GM18511 (cell line): ENCODE data around the gene ANP32E.
"Not testable (repeated sequence)": the region's sequence is repeated elsewhere in the genome, so short reads cannot be mapped to it uniquely, and the experiment has no call there.

Source experiments
- ATAC-seq: cut with Tn5 transposase; IDR thresholded peaks from one replicate; pipeline ENCODE4 v1.9.1; 2021; ENCODE audit warnings: mild to moderate bottlenecking, moderate library complexity; ENCODE audit not compliant: unreplicated experiment

The ANP32E gene

DNA sequence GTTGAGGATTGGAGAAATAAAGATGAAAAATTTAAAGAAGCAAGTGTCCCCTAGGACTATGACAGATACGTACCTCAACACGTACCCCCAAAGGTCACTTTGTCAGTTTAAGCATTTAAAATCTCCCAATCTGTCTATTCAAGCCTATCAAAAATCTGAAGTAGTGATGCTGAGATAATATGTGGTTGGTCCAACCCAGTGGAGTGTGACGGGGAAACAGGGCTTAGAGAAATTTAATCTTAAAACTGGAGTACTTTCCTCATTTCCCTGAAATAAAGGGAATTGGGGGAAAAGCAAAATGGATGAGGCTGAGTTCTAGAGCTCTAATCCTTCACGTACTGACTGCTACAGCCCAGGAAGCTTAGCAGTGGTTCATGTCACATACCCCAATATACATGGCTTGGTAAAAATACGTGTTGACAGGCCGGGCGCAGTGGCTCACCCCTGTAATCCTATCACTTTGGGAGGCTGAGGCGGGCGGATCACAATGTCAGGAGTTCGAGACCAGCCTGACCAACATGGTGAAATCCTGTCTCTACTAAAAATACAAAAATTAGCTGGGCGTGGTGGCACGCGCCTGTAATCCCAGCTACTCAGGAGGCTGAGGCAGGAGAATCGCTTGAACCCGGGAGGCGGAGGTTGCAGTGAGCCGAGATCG, 21.7 kb downstream of the ANP32E start:
- not testable (repeated sequence) for ATAC-seq

DNA sequence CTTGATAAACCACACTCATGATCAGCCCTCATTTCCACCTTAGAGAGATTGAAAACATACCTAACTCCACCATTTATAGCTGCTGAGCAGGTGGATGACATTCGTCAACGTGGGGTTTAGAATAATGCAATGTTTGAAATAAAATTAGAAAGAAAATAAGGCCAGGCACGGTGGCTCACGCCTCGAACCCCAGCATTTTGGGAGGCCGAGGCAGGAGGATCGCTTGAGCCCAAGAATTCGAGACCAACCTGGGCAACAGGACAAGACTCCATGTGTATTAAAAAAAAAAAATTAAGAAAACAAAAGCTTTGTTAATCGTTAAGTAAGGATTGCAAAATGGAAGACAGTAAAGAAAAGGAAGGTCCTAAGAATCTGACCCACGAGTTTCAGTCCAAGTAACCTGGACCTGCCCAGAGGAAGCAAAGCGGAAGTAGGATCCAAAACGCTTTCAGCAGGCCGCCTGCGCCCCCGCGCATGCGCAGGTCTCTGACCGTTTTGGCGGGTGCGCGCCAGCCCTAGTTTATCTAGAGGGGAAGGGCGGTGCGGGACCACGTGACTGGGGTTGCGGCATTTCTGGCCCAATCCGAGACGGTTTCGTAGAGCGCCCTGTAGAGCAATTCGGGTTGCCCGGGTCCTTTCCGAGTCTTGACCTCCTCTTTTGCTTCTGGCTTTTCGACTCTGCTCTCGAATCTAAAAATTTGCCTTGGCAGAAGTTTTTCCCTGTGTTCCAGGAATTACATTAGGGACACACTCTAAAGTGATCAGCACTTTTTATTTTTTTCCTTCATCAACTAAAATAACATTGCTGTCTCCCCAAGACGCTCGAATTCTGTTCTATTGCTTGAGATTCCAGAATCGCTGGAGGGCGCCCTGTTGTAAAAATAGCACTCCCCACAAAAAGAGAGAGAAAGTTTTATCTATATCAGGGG, 22.5 kb downstream of the ANP32E start:
- ATAC-seq, result peak; percentile 93

DNA sequence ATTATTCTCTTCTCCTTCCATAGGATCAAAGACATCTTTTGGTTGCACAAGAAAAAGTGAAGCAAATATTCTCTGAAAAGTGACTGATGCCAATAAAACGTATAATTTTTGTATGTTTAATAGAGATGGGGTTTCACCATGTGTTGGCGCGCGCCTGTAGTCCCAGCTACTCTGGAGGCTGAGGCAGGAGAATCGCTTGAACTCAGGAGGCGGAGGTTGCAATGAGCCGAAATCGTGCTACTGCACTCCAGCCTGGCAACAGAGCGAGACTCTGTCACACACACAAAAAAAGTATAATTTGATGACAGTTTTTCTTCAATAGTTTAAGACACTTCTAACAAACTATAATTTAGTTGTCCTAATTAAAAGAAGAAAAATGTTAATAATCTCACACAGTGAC, 23.8 kb downstream of the ANP32E start:
- no peak for ATAC-seq

DNA sequence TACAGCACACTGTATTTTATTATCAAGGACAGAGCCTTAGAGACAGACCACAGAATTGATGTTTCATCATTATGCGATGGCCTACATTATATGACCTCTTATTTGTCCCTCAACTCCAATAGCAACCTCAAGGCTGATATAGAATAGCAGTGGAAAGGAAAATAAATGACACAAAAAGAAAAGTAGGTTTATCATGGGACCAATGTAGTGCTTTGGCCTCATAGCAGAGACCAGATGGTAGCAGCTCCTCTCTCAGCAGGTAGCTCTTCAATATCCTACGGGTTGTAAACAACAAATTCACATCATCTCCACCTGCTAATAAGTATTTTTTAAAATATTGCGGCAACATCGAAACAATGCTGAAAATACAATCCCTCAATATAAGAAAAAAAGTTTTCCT, 25.2 kb downstream of the ANP32E start:
- ATAC-seq, result no peak

DNA sequence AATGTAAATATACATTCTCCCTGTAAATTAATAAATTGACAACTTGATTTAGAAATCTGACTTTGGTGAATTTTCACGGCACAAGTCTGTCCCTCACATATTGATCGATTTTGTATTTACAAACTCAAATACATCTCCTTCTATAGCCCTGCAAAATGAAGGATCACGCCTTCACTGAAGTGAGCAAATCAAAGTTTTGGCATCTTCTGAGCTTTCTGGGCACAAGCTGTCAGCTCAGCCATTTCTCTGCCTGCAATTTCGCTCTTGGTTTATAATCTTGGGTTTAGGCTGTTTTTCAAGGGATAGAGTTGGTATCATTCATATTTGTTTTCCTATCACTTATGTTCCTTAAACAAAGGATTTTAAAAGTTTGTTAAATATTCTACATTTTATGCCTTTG, 25.8 kb downstream of the ANP32E start:
- no peak for ATAC-seq

DNA sequence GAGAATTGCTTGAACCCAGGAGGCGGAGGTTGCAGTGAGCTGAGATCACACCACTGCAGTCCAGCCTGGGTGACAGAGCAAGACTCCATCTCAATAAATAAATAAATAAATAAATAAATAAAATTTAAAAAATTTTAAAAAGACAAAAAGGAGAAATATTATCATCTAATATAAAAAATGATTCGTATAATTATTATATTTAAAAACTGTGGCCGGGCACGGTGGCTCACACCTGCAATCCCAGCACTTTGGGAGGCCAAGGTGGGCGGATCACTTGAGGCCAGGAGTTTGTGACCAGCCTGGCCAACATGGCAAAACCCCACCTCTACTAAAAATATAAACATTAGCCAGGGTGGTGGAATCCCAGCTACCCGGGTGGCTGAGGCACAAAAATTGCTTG, 27.5 kb downstream of the ANP32E start:
- ATAC-seq, result not testable (repeated sequence)

DNA sequence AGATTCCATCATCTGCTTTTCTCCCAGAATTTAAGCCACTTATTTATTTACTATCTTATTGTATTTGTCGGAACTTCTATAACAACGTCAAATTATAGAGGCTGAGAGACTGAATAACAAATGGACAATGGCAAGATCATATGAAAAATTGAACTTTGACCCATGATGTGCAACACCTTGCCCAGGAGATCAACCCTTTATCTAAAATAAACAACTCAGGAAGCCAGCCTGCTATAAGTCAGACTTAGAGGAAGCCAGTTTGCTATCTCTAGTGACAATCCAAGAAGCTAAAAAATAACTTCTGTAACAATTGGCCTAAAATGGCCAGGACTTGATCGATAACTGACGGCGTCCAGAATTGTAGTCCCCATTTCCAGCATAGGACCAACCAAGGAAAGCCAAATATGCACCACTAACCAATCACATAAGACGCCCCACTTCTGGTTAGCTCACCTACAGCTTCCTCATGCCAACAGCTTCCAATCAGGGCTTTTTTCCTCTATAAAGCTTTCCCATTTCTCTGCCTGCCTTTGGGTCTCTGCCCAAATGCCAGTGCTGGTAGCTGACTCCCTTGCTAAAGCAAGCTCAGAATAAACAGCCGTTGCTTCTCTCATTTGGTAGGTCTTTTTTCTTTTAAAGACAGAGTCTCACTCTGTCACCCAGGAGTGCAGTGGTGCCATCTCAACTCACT, 28.5 kb downstream of the ANP32E start:
- ATAC-seq, result no peak

DNA sequence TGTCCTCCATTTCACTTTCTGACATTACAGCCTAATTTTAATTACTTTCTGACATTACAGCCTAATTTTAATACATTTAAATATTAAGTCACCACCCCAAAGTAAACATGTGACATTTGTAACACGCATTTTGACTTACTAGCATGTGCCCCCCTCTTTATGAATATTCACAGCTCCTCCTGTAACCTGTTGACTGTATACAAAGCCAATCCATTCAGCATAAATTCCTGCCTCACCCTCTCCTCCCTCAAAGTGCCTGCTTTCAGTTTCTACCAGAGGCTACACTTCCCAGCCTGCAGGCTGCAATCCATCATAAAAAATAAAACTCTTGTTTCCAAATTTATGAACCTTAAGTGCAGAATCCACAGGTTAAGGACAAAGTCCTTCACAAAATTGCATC, 39.5 kb downstream of the ANP32E start:
- ATAC-seq, result no peak

DNA sequence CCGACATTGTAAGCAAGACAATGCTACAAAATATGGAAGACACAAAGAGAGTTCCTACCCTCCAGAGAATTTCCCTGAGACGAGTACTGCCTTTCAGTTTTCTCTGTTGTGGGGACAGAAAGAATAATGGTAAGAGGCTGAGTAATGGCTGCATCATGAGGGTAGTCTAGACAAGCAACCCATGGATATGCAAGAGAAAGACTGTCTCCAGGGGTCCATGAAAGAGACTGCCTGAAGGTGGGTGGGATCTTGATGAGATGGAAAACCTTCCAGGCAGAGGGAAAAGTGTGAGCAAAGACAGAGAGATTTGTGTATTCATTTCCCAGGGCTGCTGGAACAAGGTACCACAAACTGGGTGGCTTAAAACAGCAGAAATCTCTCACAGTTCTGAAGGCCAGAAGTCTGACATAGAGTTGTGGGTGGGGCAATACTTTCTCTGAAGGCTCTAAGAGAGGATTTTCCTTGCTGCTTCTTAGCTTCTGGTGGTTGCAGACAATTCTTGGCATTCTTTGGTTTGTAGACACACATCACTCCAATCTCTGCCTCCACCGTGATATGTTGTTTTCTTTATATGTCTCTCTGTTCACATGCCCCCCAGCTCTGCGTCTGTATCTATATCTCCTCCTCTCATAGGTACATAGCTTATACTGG, 41.4 kb downstream of the ANP32E start:
- ATAC-seq, result no peak

DNA sequence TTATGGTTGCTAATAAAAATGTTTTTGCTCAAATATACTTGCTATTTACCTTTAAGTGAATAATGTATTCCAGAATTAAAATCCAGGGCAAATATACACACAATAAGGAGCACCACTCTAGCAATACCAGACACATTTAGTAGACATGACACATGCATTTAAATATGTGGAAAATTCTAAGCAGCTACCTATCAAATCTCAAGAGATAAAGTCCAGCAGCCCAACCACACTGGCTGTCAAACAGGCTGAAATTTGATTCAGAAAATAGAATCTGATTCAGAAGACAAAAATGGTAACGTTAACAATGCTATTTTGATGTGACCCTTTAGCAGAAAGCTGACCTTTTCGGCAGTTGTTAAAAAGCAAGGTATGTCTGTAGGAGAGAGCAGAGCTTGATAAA, 43.9 kb downstream of the ANP32E start:
- no peak for ATAC-seq

DNA sequence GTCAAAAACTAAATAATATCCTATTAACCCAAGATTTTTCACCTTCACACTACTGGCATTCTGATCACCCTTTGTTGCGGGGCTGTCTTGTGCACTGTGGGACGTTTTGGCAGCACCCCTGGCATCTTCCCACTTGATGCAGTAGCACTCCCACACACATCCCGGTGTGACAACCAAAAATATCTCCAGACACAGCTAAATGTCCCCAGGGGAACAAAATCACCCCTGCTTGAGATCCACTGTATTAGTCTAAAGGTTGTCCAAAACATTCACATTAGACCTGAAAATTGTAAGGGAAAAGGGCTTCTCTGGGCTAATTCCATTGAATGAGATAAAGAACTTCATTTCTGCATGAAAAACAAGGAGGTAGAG, 48.4 kb downstream of the ANP32E start:
- no peak for ATAC-seq

DNA sequence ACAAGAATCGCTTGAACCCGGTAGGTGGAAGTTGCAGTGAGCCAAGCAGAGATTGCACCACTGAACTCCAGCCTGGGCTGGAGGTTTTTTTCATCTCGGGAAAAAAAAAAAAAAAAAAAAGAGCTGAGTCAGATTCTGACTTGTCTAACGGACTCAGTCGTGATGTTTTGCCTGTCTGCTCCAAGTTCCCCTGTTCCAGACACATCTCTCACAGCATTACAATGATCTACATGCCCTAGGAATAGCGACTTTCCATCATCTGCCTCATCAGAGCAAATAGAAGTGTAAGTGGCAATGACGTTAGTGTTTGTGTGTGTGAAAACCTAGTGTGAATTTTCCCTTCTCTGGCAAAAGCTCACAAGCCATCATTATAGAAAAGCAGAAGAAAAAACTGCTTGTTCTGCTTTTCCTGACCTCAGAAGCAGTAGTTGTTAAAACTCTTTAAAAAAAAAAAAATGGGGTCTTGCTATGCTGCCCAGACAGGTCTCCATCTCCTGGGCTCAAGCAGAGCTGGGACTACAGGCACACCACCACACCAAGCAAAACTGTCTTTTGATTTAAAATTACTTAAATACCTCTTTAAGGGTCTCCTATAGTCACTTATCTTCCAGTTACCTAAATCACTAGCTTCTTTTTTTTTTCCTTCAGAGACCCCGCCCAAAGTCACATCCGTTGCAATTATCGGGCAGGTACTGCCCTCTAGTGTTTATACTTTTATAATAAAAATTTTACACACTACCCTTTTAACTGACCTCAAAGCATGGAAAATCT, 48.9 kb downstream of the ANP32E start:
- no peak for ATAC-seq

DNA sequence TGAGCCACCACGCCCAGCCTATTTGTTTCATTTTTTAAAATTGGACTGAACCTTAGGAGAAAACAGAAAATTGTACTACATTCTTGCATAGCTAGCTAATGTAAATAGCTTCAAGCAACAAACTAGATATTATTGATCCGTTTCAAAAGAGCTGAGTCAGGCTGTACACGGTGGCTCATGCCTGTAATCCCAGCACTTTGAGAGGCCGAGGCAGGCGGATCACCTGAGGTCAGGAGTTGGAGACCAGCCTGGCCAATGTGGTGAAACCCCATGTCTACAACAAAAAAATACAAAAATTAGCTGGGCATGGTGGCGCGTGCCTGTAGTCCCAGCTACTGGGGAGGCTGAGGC, 49.5 kb downstream of the ANP32E start:
- ATAC-seq, result not testable (repeated sequence)

DNA sequence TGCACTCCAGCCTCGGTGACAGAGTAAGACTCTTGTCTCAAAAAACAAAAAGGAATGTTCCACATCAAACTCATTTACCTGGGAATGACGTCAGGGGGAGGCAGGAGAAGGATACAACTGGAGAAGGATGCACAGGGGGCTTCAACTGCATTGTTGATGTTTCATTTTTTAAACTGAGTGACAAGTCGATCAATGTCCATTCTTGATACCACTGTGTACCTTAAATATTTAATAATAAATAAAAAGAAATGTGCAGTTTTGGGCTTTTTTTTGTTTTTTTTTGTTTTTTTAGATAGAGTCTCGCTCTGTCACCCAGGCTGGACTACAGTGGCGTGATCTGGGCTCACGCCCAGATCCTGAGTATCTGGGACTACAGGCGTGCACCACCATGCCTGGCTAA, 50.4 kb downstream of the ANP32E start:
- ATAC-seq, result no peak

DNA sequence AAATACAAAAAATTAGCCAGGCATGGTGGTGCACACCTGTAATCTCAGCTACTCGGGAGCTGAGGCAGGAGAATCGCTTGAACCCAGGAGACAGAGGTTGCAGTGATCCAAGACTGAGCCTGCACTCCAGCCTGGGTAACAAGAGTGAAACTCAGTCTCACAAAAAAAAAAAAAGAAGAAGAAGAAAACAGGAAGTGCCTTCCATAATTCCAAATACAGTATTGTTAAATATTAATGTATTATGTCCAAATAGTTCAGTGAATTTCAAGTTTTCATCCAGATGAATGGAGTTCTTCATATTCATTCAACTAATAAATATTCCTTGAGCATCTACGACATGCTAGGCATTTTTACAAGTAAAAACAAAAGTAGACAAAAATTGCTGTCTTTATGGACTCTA, 52.9 kb downstream of the ANP32E start:
- no peak for ATAC-seq

DNA sequence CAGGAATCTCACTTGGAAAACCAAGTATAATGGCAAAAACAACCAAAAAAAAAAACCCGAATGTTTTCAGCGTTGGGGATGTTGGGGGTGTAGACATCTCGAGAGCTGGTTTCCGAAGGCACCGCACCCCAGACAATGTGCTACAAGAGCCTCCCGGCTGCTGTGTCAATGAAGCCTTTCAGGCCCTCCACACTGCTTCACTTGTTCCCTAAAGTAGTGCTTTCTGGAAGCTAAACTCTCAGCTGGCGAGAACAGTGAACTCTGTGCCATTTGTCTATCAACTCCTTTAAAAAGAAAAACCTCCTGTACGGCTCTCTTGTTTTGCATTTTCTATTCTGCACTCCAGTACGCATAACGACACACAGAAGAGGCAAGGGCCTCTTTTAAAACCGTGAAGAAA, 53.7 kb downstream of the ANP32E start:
- no peak for ATAC-seq

DNA sequence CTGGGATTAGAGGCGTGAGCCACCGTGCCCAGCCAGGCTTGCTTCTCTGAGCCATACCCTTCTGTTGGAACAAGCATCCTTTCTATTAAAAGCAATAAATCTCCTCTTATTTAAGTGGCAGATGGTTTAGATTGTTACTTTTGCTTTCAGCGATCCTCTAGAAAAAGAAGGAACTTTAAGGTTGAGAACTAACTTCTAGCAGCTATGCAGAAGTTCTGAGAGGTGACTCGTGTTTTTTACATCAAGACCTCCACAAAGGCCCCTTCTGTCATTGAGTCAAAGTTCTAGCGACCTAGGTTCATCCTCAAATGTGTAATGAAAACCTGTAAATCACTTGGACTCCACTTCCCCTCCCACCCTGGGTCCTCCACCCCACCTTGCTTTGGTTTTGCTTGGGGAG, 55.4 kb downstream of the ANP32E start:
- no peak for ATAC-seq

DNA sequence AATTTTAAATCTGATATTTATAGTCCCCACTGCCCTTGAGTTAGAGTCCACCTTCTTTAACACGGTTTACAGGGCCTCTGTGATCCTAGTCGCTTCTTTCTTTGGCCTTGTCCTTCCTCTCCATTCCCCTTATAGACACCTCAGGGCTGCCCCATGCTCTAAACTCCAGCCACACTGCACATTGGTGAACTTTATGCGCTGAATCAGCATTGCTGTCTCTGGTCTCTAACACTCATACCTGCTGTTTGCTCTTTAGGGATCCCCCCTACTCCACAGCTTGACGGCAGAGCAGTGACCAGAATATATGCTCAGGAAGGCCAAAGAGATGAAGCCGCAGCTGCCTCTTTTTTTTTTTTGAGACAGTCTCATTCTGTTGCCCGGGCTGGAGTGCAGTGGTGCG, 56.0 kb downstream of the ANP32E start:
- ATAC-seq, result no peak

DNA sequence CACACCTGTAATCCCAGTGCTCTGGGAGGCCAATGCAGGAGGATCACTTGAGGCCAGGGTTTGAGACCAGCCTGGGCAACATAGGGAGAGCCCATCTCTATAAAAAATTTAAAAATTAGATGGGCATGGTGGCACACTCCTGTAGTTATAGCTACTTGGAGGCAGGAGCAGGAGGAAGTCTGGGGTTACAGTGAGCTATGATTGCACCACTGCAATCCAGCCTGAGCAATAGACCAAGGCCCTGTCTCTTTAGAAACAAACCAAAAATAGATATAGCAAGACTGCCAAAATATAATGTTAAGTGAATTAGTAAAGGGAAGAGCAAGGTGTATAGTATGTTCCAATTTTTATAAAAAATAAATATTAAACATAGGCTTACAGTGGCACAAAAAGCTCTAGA, 57.4 kb downstream of the ANP32E start:
- no peak for ATAC-seq

DNA sequence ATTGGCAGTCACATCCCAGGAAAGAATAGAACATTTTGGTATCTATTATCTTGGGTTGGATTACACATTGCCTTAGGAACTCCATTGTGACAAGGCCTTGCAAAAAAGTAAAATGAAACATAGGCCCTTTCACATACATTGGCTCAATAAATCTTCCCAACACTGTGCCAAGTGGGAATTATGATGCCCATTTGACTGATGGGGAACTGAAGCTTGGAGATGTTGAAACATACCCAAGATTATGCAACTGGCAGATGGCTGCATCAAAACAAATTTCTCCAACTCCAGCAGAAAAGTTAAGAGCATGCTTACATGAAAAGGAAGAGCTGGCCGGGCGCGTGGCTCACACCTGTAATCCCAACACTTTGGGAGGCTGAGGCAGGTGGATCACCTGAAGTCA, 59.3 kb downstream of the ANP32E start:
- no peak for ATAC-seq

DNA sequence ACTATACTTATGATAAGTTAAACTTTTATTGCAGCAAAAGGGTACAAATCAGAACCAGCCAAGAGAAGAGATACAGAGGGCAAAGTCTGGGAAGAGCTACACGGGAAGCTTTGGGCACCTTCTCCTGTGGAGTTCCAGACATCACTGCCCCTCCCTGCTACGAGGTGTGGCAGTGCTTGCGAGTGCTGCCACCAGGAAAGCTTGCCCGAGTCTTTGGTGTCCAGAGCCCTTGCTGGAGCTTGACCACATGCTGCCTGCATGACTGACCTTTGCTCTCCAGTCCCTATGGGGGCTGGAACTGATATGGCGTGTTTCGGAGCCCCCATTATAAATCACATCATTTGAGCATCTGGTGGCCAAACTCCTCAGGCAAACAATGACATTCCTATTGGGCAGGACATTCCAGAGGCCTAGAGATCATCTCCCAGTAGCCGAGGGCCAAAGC, 62.7 kb downstream of the ANP32E start:
- ATAC-seq, result no peak
